Fibroblast of skin of scalp (primary cell): Measurements from ENCODE around the gene SNIP1.
A peak's percentile ranks its signal among the peaks of the same experiment; 100 is the strongest.
"Not testable (repeated sequence)": the region's sequence is repeated elsewhere in the genome, so short reads cannot be mapped to it uniquely, and the experiment has no call there.

Source experiments
- DNase-seq: peaks from one replicate; pipeline ENCODE4 v3.0.0-alpha.2; 2013

Gene SNIP1

DNA sequence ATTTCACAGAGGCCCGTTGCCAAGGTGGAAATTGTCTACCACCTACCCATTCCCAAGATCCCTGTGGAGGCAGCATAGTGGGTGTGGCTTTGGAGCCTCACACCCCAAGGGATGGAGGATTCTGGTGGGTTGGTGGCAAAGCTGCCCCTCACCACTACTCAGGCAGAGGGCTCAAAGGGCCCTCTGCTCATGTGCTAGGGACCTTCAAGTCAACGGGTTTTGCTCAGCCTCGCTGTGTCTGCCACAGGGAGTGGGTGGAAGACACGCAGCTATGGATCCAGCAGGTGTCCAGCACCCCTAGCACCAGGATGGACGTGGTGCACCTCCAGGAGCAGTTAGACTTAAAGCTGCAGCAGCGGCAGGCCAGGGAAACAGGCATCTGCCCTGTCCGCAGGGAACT lies 5.0 kb upstream of the SNIP1 start:
- DNase-seq: no peak

DNA sequence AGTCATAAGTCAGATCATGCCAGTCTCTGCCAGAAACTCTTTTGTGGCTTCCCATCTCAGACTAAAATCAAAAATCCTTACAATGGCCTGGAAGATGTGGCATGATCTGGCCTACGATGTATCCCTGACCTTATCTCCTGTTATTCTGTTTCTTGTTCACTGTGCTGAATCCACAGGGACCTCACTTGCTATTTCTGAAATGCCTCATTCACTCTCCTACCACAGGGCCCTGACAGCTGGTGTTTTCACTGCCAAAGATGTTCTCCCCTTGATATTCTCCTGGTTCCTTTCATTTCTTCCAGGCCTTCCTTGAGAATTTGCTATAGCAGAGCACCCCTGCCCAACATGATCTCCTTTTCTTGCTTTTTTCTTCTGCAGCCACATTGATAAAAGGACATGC lies 4.3 kb upstream of the SNIP1 start:
- DNase-seq: no peak

DNA sequence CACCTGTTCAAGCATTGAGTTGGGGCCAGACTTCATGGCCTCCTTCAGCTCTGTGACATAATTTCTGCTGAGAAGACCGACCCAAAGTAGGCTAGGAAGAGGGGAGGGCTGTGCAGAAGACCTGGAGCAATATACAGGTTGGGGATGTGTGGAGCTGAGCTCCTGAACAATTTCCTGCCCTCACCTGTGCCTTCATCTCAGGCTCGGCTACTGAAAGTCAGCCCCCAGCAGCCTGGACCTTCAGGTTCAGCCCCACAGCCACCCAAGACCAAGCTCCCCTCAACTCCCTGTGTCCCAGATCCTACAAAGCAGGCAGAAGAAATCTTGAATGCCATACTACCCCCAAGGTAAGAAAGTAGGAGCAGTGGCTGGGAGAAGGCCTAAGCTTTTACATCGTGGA lies 3.3 kb upstream of the SNIP1 start:
- no peak for DNase-seq

DNA sequence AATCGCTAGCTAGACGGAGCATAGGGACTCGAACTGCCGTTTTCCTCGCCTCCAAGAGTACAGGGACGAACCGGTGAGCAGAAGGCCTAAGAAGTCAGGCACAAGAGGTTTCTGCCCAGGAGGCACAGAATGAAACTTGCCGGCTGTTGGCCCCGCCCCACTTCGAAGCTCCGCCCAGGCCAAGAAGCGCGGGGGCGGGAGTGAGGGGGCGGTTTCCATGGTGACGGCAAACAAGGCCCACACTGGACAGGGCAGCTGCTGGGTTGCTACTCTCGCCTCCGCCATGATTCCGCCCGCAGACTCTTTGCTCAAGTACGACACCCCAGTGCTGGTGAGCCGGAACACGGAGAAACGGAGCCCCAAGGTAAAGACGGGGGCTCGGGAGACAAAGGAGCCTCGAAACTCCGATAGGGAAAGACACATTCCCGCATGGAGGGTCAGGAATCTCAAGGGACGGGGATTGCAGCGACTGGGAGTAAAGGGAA lies 2.7 kb upstream of the SNIP1 start, which contains the start of gene DNALI1:
DNALI1 (plus strand) TSS at position 229 of the 485 bp plus-strand sequence; CDS start at position 284, 55 bp downstream.
- DNase-seq: peak; percentile 89

DNA sequence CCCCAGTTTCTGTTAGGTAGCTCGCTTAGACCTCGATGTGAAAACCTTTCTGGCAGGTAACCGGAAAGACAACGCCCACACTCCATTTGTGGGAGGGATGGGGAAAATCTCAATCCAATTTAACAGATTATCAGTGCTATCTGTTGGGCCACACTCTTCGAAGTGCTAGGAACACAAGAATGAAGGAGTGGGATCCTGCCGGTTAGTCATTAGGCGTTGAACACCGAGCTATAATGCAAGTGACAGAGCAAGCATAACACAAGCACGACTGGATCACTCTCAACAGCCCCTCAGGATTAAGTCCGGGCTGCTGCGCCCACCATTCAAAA lies 531 bp downstream of the SNIP1 start:
- no peak for DNase-seq

DNA sequence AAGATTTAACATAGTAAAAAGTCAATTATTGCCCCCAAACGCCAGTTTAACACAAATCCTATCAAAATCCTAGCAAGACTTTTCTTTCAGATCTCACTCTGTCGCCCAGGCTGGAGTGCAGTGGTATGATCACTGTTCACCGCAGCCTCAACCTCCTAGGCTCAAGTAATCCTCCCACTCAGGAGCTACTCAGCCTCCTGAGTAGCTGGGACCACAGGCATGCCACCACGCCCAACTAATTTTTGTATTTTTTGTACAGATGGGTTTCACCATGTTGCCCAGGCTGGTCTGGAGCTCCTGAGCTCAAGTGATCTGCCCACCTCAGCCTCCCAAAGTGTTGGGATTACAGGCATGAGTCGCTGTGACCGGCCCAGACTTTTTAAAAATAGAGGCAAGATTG lies 4.8 kb downstream of the SNIP1 start:
- no peak for DNase-seq

DNA sequence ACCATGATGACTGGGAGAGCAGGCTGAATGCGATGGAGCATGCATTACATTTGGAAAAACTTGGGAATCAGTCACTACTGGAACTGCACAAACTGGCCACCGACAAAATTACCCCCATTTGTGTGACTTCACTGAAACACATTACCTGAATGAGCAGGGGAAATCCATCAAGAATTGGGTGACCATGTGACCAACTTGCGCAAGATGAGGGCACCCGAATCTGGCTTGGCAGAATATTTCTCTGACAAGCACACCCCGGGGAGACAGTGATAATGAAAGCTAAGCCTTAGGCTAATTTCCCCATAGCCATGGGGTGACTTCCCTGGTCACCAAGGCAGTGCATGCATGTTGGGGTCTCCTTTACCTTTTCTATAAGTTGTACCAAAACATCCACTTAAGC lies 9.1 kb downstream of the SNIP1 start:
- DNase-seq: no peak

DNA sequence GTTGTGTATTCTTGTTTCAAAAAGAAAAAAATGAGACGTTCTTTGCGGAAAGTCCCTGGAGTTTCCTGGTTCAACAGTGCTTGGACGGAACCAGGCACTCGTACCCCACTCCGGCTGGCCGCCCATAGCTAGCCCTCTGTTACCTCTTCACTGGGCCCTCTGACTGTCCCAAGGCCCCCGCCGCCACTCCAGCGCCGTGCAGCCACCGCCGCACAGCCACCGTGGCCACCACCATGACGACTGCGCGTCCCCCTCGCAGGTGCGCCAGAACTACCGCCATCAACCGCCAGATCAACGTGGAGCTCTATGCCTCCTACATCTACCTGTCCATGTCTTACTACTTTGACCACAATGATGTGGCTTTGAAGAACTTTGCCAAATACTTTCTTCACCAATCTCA lies 9.6 kb downstream of the SNIP1 start:
- DNase-seq: no peak

DNA sequence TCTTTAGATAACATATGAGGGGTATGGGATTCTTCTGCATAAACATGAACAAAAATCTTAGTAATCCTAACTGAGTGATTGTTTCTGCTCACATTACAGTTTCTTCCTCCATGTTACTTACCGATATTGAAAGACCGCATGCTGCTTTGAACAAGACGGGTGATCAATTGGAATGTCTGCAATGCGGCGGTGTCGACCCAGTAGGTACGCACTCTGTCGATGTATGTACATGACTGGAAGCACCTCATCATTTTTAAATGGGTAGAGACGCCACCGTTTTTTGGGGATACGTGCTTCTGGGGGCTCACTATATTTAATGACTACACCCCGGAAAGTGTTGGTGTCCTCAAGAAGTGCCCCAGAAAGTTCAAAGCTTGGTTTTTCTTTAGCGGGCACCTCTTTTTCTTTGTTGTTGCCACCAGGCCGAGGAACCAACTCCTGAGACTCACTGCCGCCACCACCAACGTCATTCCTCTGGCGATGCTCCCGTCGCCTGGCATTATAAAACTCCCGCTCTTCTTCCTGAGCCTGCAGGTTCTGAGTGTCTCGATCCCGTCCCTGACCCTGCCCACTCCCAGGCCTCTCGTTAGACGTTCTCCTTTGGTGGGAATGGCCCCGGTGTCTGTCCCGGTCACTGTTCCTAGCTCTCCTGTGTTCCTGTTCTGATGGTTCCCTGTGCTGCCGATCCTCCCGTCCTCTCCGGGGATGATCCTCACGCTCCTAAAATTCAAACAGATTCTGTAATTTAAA lies 13.9 kb downstream of the SNIP1 start:
- no peak for DNase-seq

DNA sequence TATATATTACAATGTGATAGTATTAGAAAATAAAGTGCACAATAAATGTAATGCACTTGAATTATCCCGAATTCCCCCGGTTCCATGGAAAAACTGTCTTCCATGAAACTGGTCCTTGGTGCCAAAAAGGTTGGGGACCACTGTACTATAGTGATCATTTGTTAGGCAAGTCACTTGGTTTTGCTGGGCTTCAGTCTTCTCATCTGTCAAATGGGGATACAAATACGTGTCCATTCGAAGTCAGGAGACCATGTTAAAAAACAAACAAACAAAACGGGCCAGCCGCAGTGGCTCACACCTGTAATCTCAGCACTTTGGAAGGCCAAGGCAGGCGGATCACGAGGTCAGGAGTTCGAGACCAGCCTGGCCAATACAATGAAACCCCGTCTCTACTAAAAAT lies 14.9 kb downstream of the SNIP1 start:
- not testable (repeated sequence) for DNase-seq

DNA sequence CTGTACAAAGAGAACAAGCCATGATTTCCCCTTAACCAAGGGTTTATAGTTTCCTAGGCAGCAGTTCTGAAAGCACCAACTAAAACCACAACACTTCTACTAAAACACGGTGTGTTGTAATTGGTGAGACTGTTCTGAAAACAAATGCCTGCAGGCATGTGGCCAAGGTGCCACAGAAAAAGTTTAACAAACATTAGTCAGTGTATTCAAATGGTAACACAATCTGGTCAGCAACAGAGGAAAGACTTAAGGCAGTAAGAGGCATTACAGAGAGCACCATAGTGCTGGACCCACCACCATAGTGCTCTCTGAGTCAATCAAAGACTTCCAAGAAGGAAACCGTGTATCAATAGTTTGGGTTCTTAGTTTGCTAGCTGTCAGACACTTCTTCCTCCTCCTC lies 16.7 kb downstream of the SNIP1 start:
- DNase-seq: no peak

DNA sequence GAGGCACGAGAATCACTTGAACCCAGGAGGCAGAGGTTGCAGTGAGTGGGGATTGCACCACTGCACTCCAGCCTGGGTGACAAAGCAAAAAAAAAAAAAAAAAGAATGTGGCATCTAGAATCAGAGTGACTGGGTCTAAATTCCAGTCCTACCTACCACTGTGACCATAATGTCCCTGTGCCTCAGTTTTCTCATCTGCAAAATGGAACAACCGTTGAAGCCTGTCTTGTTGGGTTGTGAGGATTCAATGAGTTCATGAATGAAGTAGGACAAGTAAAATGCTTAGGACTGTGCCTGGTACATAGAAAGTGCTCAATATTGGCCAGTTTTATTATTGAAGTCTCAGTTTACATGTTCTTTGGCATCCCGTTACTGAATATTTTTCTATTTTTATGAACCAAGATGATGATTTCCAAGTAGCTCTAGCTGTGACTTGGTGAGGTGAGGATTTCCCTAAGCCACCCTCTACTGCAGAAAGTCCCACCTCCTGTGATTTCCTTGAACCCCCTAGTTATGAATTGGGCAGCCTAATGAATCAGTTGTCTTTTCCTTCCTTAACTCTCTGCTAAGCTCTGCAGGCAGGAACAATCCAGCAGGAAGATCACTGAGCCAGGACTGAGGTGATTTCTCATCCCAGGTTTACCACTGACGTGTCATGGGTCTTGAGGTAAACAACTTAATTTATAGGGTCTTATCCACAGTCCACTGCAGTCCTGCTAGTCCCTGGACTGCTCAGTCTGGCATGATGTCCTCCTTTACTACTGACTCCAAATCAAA lies 20.6 kb downstream of the SNIP1 start:
- no peak for DNase-seq

DNA sequence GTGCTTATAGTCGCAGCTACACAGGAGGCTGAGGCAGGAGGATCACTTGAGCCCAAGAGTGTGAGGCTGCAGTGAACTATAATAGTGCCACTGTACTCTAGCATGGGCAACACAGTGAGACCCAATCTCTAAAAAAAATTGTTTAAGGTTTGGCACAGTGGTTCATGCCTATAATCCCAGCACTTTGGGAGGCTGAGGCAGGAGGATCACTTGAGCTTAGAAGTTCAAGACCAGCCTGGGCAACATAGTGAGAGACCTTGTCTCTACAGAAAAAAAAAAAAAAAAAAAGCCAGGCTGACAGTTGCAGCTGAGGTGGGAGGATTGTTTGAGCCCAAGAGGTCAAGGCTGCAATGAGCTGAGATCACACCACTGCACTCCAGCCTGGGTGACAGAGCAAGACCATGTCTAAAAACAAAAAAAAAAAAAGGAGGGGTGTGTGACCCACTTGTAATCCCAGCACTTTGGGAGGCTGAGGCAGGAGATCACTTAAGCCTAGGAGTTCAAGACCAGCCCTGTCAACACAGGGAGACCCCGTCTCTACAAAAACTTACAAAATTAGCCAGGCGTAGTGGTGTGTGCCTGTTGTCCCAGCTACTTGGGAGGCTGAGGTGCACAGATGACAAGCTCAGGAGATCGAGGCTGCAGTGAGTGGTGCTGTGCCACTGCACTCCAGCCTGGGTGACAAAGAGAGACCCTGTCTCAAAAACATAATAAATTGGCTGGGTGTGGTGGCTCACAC lies 21.5 kb downstream of the SNIP1 start:
- not testable (repeated sequence) for DNase-seq

DNA sequence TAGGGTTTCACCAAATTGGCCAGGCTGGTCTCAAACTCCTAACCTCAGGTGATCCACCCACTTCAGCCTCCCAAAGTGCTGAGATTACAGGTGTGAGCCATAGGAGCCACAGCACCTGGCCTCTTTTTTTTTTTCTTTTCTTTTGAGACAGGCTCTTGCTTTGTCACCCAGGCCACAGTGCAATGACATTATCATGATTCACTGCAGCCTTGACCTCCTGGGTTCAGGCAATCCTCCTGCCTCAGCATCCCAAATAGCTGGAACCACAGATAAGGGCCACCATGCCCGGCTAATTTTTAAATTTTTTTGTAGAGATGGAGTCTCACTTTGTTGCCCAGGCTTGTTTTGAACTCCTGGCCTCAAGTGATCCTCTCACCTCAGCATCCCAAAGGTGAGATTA lies 24.2 kb downstream of the SNIP1 start:
- not testable (repeated sequence) for DNase-seq

DNA sequence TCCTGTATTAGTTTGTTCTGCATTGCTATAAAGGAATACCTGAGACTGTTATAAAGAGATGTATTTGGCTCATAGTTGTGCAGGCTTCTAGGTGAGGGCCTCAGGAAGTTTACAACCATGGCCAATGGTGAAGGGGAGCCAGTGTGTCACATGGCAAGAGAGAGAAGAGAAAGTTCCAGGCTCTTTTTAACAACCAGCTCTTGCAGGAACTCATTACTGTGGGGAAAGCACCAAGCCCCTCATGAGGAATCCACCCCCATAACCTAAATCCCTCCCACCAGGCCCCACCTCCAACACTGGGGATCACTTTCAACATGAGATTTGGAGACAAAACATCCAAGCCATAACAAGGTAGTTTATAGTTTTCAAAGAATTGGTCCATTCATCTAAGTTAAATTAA lies 34.5 kb downstream of the SNIP1 start:
- DNase-seq: no peak

DNA sequence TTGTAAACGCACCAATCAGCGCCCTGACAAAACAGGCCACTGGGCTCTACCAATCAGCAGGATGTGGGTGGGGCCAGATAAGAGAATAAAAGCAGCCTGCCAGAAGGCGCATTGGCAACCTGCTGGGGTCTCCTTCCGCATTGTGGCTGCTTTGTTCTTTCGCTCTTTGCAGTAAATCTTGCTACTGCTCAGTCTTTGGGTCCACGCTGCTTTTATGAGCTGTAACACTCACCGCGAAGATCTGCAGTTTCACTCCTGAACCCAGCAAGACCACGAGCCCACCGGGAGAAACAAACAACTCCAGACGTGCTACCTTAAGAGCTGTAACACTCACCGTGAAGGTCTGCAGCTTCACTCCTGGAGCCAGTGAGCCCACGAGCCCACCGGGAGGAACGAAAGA lies 35.2 kb downstream of the SNIP1 start:
- not testable (repeated sequence) for DNase-seq

DNA sequence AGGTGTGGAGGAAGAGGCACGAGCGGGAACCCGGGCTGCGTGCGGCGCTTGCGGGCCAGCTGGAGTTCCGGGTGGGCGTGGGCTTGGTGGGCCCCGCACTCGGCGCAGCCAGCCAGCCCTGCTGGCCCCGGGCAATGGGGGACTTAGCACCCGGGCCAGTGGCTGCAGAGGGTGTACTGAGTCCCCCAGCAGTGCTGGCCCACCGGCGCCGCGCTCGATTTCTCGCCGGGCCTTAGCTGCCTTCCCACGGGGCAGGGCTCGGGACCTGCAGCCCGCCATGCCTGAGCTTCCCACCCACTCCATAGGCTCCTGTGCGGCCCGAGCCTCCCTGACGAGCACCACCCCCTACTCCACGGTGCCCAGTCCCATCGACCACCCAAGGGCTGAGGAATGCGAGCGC lies 35.9 kb downstream of the SNIP1 start:
- DNase-seq: not testable (repeated sequence)

DNA sequence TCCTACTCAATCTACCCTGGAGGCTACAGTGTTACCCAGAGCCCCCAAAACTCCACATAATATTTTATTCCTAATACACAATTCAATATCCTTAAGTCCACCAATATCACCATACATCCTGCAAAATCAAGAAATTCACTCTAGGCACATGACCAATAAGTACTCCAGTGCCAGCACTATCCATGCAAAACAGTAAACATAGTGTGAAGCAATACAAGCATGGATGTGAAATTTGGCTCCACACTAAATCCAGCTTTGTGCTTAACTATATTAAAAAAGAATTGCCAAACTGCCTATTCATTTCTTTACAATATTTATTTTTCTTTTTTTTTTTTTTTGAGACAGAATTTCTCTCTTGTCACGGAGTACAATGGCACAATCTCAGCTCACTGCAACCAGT lies 36.5 kb downstream of the SNIP1 start:
- no peak for DNase-seq

DNA sequence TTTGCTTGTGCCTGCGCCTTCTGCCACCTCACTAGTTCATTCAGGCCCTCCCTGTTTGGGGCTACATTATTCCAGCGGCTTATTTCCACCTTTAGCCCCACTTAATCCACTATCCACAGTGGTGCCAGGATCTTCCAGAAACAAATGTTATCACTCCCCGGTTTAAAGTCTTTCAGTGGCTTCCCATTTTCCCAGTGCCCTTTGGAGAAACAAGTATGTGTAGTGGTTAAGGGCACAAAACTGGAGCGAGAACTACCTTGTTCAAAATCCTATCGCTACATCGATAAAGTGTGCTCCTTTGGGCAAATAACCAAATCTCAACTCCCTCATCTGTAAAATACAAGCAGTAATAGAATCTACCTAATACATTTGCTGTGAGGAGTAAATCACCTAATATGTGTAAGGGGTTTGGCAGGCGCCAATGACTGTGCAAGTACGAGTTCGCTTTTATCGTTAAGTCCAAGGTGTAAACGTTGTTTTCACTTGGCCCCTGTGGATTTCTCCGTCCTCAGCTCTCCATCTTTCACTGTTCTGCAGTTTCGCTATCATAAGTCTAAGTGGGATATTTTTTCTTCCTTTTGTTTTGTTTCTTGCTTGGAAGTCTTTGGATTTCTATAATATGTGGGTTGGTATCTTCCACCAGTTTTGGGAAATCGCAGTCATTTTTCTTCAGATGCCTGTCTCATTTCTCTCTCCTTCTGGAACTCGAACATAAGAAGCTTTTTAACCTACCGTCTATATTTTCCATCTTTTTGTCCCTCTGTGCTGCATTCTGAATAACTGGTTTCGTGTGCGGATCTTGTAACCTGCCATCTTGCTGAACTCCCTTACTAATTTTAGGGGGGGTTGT lies 38.7 kb downstream of the SNIP1 start:
- no peak for DNase-seq

DNA sequence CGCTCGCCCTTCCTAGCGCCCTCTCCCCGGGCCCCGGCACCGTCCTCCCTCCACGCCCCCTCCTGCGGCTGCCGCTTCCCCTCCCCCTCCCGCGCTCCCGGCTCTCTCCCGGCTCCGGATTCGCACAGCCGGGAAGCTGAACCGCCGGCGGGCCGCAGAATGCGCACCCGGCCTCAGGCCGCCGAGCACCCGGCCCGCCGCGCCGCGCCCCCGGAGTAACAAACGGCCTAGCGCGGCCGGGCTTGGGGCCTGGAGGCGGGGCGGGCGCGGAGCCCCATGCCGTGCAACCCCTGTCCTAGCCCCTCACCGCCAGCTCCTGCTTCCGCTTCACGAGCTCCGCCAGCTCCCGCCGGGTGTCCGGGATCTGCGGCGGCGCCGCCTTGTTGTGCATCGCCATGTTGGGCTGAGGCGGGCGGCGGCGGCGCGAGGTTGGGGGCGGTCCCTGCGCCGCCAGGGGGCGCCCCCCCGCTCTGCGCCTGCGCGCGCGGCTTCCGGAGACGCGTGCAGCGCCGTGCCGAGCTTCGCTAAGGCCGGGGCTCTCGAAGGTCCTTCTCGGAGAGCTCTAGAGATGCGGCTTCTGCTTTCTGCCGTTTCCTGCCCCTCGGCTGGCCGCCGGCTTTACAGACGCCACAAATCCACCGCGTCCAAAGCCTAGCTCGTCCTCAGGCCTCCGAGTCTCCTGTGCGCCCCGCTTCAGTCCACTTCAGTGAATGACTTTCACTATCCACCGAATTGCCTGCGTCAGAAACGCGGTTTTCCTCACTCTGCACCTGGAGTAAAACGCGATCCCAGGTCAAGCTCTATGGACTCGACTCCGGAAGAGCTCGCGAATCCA lies 39.5 kb downstream of the SNIP1 start, which contains the start of gene MEAF6:
MEAF6 (minus strand) TSS at position 417 of the 835 bp plus-strand sequence; CDS start at position 397, 20 bp downstream.
- peak; percentile 82 for DNase-seq

DNA sequence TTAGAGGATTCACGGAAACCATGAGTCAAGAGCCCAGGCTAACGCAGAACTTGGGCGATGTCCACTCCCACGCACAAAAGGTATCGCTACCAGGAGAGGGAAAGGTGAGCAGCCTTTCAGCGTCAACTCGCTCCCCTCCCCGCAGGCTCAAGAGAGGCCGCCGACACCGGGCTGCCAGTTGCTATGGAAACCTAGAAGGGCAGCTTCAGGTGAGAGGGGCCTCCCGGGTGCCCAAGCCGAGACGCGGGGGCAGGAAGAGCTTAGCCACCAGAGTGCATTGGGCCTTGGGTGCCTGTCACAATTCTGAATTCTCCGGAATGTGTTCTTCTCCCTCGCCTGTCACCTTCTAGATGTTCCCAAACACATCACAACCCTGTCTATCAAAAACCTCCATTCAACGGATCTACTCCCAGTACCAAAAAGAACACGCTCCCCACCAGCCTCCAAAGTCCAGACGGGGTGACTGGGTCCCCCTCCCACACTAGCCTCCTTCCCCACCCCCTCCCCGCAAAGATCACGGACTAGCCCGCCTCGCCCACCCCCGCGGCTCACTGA lies 40.2 kb downstream of the SNIP1 start:
- DNase-seq: no peak
